Calu3 (cell line): ENCODE measurements around the gene CHML. TPM values are rescaled to one million over a fixed set of nuclear protein-coding genes. Genes with fewer than 3 reads are reported as not detected.

ENCODE experiments used
- BruUV-seq: library from RNA; stranded (reverse); fragments of 400-500 nt; replicated peaks from 2 replicates; lab custom pipeline; 2021; lab: Mats Ljungman, UMichigan
- CTCF ChIA-PET: fragments of 300-600 bp; sonication (Branson Sonifier 250); formaldehyde crosslinking; loops from one replicate; lab custom pipeline; 2022; ENCODE audit warnings: antibody characterized with exemption; lab: Charles Lee
- DNase-seq: peaks from one replicate; pipeline ENCODE4 v3.0.0; 2022
- H3K27ac Mint-ChIP-seq: one replicate; pipeline ENCODE4 v1.8.0; 2022; ENCODE audit warnings: mixed read lengths; ENCODE audit not compliant: unreplicated experiment
- H3K27me3 Mint-ChIP-seq: one replicate; pipeline ENCODE4 v1.8.0; 2022; ENCODE audit warnings: mixed read lengths; ENCODE audit not compliant: unreplicated experiment
- H3K36me3 Mint-ChIP-seq: one replicate; pipeline ENCODE4 v1.8.0; 2022; ENCODE audit warnings: mild to moderate bottlenecking, moderate library complexity, mixed read lengths; ENCODE audit not compliant: insufficient read depth, unreplicated experiment
- H3K4me1 Mint-ChIP-seq: one replicate; pipeline ENCODE4 v1.8.0; 2022; ENCODE audit warnings: mild to moderate bottlenecking, low read depth, mixed read lengths; ENCODE audit not compliant: unreplicated experiment
- H3K4me3 Mint-ChIP-seq: one replicate; pipeline ENCODE4 v1.8.0; 2022; ENCODE audit warnings: mild to moderate bottlenecking, low read depth, moderate library complexity, mixed read lengths; ENCODE audit not compliant: unreplicated experiment
- H3K9me3 Mint-ChIP-seq: one replicate; pipeline ENCODE4 v1.8.0; 2022; ENCODE audit warnings: low read depth, mixed read lengths; ENCODE audit not compliant: unreplicated experiment
- intact Hi-C: fragments of 100-400 bp; cut with micrococcal nuclease; formaldehyde crosslinking; loops from one replicate; pipeline ENCODE4 v1.10.0; 2022; ENCODE audit not compliant: unreplicated experiment
- total RNA-seq: library from RNA; stranded (reverse); gene quantifications from 2 replicates; pipeline ENCODE4 v1.2.3, GENCODE V29; 2022
- TF ChIP-seq, protein P1 (sequence below): fragments of 200-600 bp; IDR thresholded peaks from one replicate; pipeline ENCODE4 v1.8.0; 2022; ENCODE audit warnings: antibody characterized with exemption; ENCODE audit not compliant: unreplicated experiment

The CHML gene
- total RNA-seq, 1 experiment from 2014 or later = 28.2 TPM

DNA sequence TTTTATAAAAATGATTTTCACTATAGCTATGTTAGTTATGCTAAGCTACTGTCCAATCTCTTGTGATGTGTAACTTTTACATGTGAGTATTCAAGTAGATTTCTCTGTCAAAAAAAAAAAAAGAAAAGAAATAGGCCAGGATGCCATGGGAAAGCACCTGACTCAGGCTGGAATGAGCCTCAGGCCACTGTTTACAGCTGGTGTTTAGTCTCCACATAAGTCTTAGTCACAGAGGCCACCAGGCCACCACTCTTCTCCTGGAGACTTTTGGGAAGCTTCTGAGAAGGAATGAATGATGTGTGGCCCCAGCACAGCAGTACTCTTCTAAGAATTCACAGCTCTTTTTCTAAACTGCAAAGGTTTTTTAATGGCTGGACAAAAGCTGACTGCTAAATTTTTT is 48.9 kb downstream of the CHML start:
- Mint-ChIP-seq H3K4me3 (no peak overlapping the region), H3K4me1 (peaks cover 31% of the 10 kb centered on the region), H3K27ac (peak overlapping the region; percentile 62), H3K27me3 (no peaks in the 10 kb centered on the region), H3K9me3 (no peaks in the 10 kb centered on the region), H3K36me3 (no peaks in the 10 kb centered on the region)
- TF ChIP-seq, protein P1, sequence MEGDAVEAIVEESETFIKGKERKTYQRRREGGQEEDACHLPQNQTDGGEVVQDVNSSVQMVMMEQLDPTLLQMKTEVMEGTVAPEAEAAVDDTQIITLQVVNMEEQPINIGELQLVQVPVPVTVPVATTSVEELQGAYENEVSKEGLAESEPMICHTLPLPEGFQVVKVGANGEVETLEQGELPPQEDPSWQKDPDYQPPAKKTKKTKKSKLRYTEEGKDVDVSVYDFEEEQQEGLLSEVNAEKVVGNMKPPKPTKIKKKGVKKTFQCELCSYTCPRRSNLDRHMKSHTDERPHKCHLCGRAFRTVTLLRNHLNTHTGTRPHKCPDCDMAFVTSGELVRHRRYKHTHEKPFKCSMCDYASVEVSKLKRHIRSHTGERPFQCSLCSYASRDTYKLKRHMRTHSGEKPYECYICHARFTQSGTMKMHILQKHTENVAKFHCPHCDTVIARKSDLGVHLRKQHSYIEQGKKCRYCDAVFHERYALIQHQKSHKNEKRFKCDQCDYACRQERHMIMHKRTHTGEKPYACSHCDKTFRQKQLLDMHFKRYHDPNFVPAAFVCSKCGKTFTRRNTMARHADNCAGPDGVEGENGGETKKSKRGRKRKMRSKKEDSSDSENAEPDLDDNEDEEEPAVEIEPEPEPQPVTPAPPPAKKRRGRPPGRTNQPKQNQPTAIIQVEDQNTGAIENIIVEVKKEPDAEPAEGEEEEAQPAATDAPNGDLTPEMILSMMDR = no peak
- CTCF ChIA-PET = interaction anchor here (0.7 to 2.4 kb wide), 2 partner anchors 36 to 571 kb away, joined by 3 to 5 read pairs; no protein-coding TSS in a partner anchor
- DNase-seq = peak; percentile 55
- no TSS peak for BruUV-seq
- intact Hi-C loops = no loop called here

- TF ChIP-seq, protein P1 = no peak
- no TSS peak for BruUV-seq
- no peaks in the 10 kb centered on the region for H3K27me3 Mint-ChIP-seq
- peaks cover 31% of the 10 kb centered on the region for H3K4me1 Mint-ChIP-seq
- H3K27ac Mint-ChIP-seq = peak overlapping the region; percentile 62
- no peaks in the 10 kb centered on the region for H3K9me3 Mint-ChIP-seq
- intact Hi-C loops = no loop called here
- DNase-seq = no peak
- no peaks in the 10 kb centered on the region for H3K36me3 Mint-ChIP-seq
- CTCF ChIA-PET = interaction anchor here (2.0 to 2.4 kb wide), 2 partner anchors 20 to 35 kb away, joined by 5 to 7 read pairs; no protein-coding TSS in a partner anchor
- H3K4me3 Mint-ChIP-seq = no peak overlapping the region
Measured at GRCh38 chr1:241590719-241591118, 49.5 kb downstream of the CHML start.

Other genes starting within 250 kb of the CHML start
- gene FH, start 120.6 kb downstream of the CHML start, total RNA-seq = 82.6 and 112 TPM in 2 replicates
- gene KMO, start 108.0 kb downstream of the CHML start, total RNA-seq = 0.85 TPM in 1 of 2 replicates, not detected in the other
- gene OPN3, start within 50 bp of the CHML start, total RNA-seq = 15.3 and 22.0 TPM in 2 replicates
- gene WDR64, start 11.9 kb upstream of the CHML start, total RNA-seq = not detected in 2 replicates
- 19.9 and 36.3 TPM in 2 replicates for gene EXO1, start 207.8 kb upstream of the CHML start, total RNA-seq